GM08714 (cell line): ENCODE results near the gene CENATAC.
A peak's percentile ranks its signal among the peaks of the same experiment; 100 is the strongest.
"Not testable (repeated sequence)": the region's sequence is repeated elsewhere in the genome, so short reads cannot be mapped to it uniquely, and the experiment has no call there.

Experiments used
- H3K4me3 ChIP-seq: fragments of 200-500 bp; sonication (Bioruptor generic); 2 replicates; pipeline ENCODE4 v1.5.1; 2014; ENCODE audit warnings: mild to moderate bottlenecking, low read length, inconsistent platforms
- ZNF274 ChIP-seq: IDR thresholded peaks from 2 replicates; pipeline ENCODE4 v1.6.1; 2012; ENCODE audit warnings: mild to moderate bottlenecking, low read depth, low read length

Gene CENATAC

DNA sequence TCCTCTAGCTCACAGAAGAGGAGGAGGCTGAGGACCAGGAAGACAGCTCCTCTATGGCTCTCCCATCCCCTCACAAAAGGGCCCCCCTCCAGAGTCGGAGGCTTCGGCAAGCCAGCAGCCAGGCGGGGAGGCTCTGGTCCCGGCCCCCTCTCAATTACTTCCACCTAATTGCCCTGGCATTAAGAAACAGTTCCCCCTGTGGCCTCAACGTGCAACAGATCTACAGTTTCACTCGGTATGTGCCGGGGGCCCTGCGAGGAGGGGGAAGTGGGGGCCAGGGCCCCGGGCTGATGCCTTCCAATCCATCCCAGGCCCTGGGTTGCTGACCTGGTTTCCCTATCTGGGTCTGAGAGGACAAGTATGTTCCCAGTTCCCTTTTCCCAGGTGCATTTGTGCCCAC is 18.5 kb upstream of the CENATAC start:
- H3K4me3 ChIP-seq: no peak overlapping the region
- TF ChIP-seq ZNF274: no peak

DNA sequence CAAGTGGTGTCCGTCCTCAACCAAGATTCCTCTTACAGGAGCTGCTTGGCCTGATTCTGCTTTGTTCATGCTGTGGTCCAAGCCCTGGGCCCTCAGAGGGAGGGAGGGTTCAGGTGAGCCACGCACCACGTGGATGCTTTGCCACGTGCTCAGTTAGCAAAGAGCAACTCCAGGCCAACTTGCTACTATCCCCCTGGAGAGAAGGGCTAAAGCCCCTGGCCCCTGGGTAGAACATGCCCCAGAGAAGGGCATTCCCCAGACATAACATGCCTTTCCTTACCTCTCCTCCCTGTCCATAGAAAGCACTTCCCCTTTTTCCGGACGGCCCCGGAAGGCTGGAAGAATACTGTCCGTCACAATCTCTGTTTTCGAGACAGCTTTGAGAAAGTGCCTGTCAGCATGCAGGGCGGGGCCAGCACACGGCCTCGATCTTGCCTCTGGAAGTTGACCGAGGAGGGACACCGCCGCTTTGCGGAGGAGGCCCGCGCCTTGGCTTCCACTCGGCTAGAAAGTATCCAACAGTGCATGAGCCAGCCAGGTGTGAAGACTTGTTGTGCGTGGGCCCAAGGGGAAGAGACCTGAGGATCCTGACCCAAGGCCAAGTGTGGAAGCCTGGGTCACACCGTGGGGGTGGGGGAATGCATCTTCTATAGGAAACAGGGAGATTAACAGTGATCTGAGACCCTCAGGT is 17.6 kb upstream of the CENATAC start:
- no peak overlapping the region for H3K4me3 ChIP-seq
- TF ChIP-seq ZNF274: no peak

DNA sequence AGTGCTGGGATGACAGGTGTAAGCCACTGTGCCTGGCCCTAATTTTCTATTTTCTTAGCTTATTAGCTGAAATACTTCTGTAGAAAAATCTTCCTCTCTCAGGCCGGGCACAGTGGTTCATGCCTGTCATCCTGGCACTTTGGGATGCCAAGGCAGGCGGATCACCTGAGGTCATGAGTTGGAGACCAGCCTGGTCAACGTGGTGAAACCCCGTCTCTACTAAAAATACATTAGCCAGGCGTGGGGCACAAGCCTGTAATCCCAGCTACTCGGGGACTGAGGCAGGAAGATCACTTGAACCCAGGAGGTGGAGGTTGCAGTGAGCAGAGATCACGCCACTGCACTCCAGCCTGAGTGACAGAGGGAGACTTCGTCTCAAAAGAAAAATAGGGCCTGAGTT is 13.6 kb upstream of the CENATAC start:
- H3K4me3 ChIP-seq: not testable (repeated sequence)

DNA sequence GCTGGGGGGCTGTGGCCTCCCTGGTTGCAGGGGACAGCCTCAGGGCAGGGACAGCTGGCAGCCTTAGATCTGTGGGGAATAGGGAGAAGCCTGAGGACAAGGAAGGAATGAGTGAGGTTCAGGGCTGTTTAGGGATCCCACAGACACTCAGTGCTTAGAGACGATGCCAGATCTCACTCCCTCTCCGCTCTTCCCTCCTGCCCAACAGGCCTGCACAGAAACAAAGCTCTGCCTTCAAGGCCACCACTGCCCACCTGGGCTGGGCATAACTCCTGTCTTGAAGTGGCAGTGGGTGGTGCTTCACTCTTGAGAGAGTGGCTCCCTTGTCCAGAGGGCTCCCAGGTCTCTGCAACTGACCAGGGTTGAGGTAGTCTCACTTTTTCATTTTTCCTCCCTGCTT is 13.1 kb upstream of the CENATAC start:
- no peak for TF ChIP-seq ZNF274
- H3K4me3 ChIP-seq: no peak overlapping the region

- H3K4me3 ChIP-seq: no peak overlapping the region
- no peak for TF ChIP-seq ZNF274
These were observed 9.7 kb upstream of the CENATAC start for GRCh38 chr11:118988280-118988679.

- H3K4me3 ChIP-seq: not testable (repeated sequence)
These were observed 6.4 kb upstream of the CENATAC start for GRCh38 chr11:118991486-118992038.

DNA sequence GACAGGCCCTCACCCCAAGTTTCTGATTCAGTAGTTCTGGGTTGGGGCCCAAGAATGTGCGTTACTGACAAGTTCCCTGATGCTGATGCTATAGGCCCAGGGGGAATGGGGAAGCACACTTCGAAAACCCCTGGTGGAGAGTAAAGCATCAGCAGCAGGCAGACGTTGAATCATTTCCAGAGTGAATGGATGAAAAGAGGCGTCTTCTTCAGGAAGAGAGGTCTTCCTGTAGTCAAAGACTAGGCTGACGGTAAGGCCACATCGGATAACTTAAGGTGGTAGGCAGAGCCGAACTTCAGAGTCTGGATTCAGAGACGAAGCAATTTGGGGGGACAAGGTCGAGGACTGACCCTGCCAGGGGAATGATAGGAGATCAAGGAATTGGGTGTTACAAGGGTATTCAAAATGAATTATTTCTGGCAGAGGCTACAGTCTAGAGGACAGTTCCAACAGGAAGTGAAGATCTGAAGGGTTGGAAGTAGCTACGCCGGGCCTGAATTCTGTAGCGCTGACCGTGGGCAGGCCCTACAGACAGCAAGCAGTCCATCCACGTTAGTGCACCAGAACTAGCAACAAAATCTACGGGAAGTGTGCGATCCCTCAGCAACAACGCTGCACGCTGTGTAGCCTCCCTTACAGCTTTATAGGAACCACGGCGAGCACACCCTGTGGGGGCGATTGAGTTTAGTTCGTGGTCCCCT is 862 bp upstream of the CENATAC start:
- peak overlapping the region; percentile 88 for H3K4me3 ChIP-seq
- no peak for TF ChIP-seq ZNF274

DNA sequence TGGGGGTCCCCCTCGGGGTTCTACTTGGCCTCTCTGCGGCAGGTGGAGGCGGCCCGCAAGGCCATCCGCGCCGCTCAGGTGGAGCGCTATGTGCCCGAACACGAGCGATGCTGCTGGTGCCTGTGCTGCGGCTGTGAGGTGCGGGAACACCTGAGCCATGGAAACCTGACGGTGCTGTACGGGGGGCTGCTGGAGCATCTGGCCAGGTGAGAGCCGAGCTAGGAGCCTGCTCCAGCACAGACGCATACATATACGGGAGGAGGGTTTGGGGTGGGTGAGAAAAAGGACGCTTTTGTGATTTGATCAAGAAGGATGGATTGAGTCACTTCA is 415 bp downstream of the CENATAC start:
- peak overlapping the region; percentile 88 for H3K4me3 ChIP-seq
- no peak for TF ChIP-seq ZNF274

- TF ChIP-seq ZNF274: no peak
These were observed 884 bp downstream of the CENATAC start for GRCh38 chr11:118998822-118999221.

DNA sequence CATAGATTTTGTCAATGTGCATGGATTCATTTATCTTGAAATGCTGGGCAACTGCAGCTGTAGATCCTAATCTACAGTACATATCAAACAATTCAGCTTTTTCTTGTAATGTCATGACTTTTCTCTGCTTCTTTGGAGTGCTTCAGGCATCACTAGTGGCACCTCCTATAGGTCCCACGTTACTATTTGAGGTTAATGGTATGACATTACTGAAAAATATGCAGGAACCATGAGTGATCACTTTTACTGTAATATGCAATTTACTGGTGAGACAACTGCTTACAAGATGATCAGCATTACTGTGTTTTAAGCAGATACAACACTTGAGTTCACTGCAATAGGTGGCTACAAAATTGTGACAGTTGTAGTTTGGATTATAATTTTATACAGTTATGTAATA is 3.0 kb downstream of the CENATAC start:
- no peak for TF ChIP-seq ZNF274
- no peak overlapping the region for H3K4me3 ChIP-seq

More at GRCh38 chr11:118998822-118999221, 884 bp downstream of the CENATAC start:
- peak overlapping the region; percentile 88 for H3K4me3 ChIP-seq

DNA sequence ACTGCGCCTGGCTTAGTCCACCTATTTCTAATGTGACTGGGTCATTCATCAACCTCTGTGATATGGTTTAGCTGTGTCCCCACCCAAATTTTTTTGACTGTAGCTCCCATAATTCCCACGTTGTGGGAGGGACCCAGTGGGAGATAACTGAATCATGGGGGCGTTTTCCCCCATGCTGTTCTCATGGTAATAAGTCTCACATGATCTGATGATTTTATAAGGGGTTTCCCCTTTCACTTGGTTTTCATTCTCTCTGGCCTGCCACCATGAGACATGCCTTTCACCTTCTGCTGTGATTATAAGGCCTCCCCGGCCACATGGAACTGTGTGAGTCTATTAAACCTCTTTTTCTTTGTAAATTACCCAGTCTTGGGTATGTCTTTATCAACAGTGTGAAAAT is 8.7 kb downstream of the CENATAC start:
- no peak overlapping the region for H3K4me3 ChIP-seq
- TF ChIP-seq ZNF274: no peak

- no peak overlapping the region for H3K4me3 ChIP-seq
- TF ChIP-seq ZNF274: no peak
These were observed 13.6 kb downstream of the CENATAC start for GRCh38 chr11:119011476-119012053.

DNA sequence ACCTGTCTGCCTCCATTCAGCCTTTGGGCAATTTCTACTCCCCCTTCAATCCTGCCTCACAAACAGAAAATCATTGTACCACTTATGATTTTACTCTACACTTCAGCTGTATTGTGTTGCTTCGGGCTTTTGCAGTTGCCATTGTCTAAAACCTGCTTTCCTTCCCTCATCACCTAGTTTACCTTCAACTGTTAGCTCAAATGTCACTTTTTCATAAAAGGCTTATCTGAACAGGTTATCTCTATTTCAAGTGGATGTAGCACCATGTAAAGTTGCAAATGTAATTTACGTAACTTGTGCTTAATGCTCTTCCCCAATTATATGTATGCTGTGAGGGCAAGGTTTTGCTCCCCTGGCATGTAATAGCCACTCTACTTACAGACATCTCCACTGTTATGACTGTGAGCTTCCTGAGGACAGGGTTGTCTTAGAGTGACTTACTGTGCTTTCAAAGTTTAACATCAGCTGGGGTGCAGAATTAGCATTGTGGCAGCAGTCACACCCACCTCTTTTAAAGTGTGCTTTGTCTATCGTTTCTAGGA is 14.8 kb downstream of the CENATAC start:
- no peak overlapping the region for H3K4me3 ChIP-seq
- no peak for TF ChIP-seq ZNF274

DNA sequence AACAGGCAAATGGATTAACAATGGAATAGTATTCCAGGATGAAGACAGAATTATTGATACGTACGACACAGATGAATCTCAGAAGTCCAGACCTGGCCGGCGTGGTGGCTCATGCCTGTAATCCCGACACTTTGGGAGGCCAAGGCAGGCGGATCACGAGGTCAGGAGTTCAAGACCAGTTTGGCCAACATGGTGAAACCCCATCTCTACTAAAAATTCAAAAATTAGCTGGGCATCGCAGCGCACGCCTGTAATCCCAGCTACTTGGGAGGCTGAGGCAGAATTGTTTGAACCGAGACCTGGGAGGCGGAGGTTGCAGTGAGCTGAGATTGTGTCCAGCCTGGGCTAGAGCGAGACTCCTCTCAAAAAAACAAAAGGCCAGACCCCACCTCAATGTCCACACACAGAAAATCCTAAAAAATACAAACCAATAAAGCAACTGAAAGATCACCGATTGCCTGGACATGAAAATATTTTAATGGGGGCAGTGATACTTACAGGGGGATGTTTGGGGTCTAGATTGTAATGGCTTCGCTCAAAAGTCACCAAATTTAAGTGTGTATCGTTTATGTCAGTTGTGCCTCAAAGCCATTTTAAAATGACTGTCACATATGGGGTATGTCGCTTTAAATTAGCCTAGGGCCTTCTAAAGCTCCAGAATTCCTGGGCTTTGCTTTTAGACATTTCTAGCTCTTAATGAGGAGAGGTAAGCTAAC is 16.4 kb downstream of the CENATAC start:
- TF ChIP-seq ZNF274: no peak
- no peak overlapping the region for H3K4me3 ChIP-seq
